GM12878 (cell line): Measurements from ENCODE around the gene ATP5F1D. TPM values are rescaled to one million over a fixed set of nuclear protein-coding genes. Genes with fewer than 3 reads are reported as not detected.

Experiments used
- ATAC-seq: fragments of 200-7000 bp; cut with Tn5 transposase; 3 replicates; pipeline ENCODE4 v1.9.1; 2020; ENCODE audit warnings: mild to moderate bottlenecking, moderate library complexity
- BruUV-seq: library from RNA; stranded (reverse); fragments of 400-500 nt; replicated peaks from 2 replicates; lab custom pipeline; 2021; lab: Mats Ljungman, UMichigan
- CTCF ChIA-PET: fragments of 300-600 bp; sonication (Branson Sonifier 250); formaldehyde crosslinking; extraction: SDS; loops from one replicate; lab custom pipeline; 2021; ENCODE audit warnings: inconsistent platforms; lab: Yijun Ruan, JAX
- POLR2A ChIA-PET: fragments of 350-600 bp; formaldehyde crosslinking; extraction: SDS; loops from one replicate; lab custom pipeline; 2021; ENCODE audit warnings: inconsistent platforms; lab: Charles Lee
- RAD21 ChIA-PET: fragments of 300-600 bp; sonication (Branson Sonifier 250); formaldehyde crosslinking; loops from one replicate; lab custom pipeline; 2023; ENCODE audit warnings: antibody characterized with exemption; ENCODE audit not compliant: unreplicated experiment; lab: Charles Lee
- SMC1A ChIA-PET: fragments of 300-600 bp; sonication (Branson Sonifier 250); formaldehyde crosslinking; loops from one replicate; lab custom pipeline; 2023; ENCODE audit not compliant: unreplicated experiment, uncharacterized antibody; lab: Charles Lee
- DNase-seq: peaks from one replicate; pipeline ENCODE4 v3.0.0-alpha.2; 2011; ENCODE audit warnings: low read depth, low spot score
- FAIRE-seq: peaks from 3 replicates; lab custom pipeline; 2011; peaks lifted over from hg19 to GRCh38; lab: Jason Lieb, UNC
- H2AFZ ChIP-seq: 2 replicates; pipeline ENCODE4 v1.6.0; 2011; ENCODE audit warnings: low read depth, low read length, control low read depth; ENCODE audit not compliant: control insufficient read depth
- H3K27ac ChIP-seq: 2 replicates; pipeline ENCODE4 v1.5.1; 2011; ENCODE audit warnings: control low read depth; ENCODE audit not compliant: control insufficient read depth, insufficient read depth
- H3K27me3 ChIP-seq, 2 experiments: replicated peaks in 1 of 2; 2 replicates each; pipeline versions ENCODE4 v1.6.0 to v1.6.1; 2011; ENCODE audit warnings: low read length in 1 of 2; ENCODE audit not compliant: control insufficient read depth in 2 of 2, insufficient read depth in 2 of 2
- H3K36me3 ChIP-seq, 2 experiments: 2 replicates each; pipeline ENCODE4 v1.5.1; 2011; ENCODE audit warnings: low read length in 1 of 2; ENCODE audit not compliant: control insufficient read depth in 2 of 2, insufficient read depth in 2 of 2
- H3K4me1 ChIP-seq: 2 replicates; pipeline ENCODE4 v1.6.1; 2011; ENCODE audit warnings: mild to moderate bottlenecking, low read length, moderate library complexity, mixed read lengths; ENCODE audit not compliant: control insufficient read depth, insufficient read depth
- H3K4me2 ChIP-seq: 2 replicates; pipeline ENCODE4 v1.6.0; 2011; ENCODE audit warnings: control low read depth; ENCODE audit not compliant: control insufficient read depth, insufficient read depth
- H3K4me3 ChIP-seq: fragments of 200-600 bp; sonication (generic); 2 replicates; pipeline ENCODE4 v1.5.1; 2016
- H3K79me2 ChIP-seq: 2 replicates; pipeline ENCODE4 v1.6.0; 2011; ENCODE audit warnings: low read length; ENCODE audit not compliant: control insufficient read depth, insufficient read depth
- H3K9ac ChIP-seq: 2 replicates; pipeline ENCODE4 v1.8.0; 2011; ENCODE audit warnings: low read length, control low read depth, mixed read lengths; ENCODE audit not compliant: control insufficient read depth, insufficient read depth
- H3K9me3 ChIP-seq: replicated peaks from 3 replicates; pipeline ENCODE4 v1.5.1; 2011; ENCODE audit warnings: mild to moderate bottlenecking, low read length; ENCODE audit not compliant: control insufficient read depth, insufficient read depth
- H4K20me1 ChIP-seq: 2 replicates; pipeline ENCODE4 v1.6.0; 2011; ENCODE audit not compliant: control insufficient read depth, insufficient read depth
- ATF2 ChIP-seq: IDR thresholded peaks from 2 replicates; pipeline ENCODE4 v1.6.1; 2012; ENCODE audit warnings: low read length, inconsistent platforms
- BACH1 ChIP-seq: fragments of 450-650 bp; IDR thresholded peaks from 2 replicates; pipeline ENCODE4 v1.6.1; 2017; ENCODE audit warnings: mild to moderate bottlenecking, borderline replicate concordance
- CEBPZ ChIP-seq: fragments of 150-350 bp; IDR thresholded peaks from 2 replicates; pipeline ENCODE4 v1.6.1; 2016; ENCODE audit warnings: low read depth, low read length
- CHD2 ChIP-seq: IDR thresholded peaks from 2 replicates; pipeline ENCODE4 v1.6.1; 2011; ENCODE audit warnings: low read depth, low read length, improper control_type of control experiment, borderline replicate concordance
- HDGF ChIP-seq: fragments of 450-650 bp; IDR thresholded peaks from 2 replicates; pipeline ENCODE4 v1.6.1; 2016; ENCODE audit warnings: antibody characterized with exemption
- NBN ChIP-seq: fragments of 450-650 bp; IDR thresholded peaks from 2 replicates; pipeline ENCODE4 v1.6.1; 2016
- SMAD1 ChIP-seq: fragments of 450-650 bp; IDR thresholded peaks from 2 replicates; pipeline ENCODE4 v1.6.1; 2018; ENCODE audit warnings: mild to moderate bottlenecking, low read depth; ENCODE audit not compliant: partially characterized antibody
- SMARCA5 ChIP-seq: fragments of 450-650 bp; IDR thresholded peaks from 2 replicates; pipeline ENCODE4 v1.6.1; 2017; ENCODE audit warnings: mild to moderate bottlenecking
- TCF12 ChIP-seq: IDR thresholded peaks from 2 replicates; pipeline ENCODE4 v1.6.1; 2011; ENCODE audit warnings: low read depth, mild to moderate bottlenecking, low read length
- ZBTB40 ChIP-seq: fragments of 450-650 bp; IDR thresholded peaks from 2 replicates; pipeline ENCODE4 v1.6.1; 2016; ENCODE audit warnings: mild to moderate bottlenecking, moderate library complexity, borderline replicate concordance
- WGBS: methylation state at CpG from one replicate; pipeline ENCODE4 v1.1.6; 2016; ENCODE audit warnings: low lambda C conversion rate; ENCODE audit not compliant: insufficient replicate concordance, insufficient coverage; ENCODE audit errors: missing lambda C conversion rate; 5-methylcytosine and 5-hydroxymethylcytosine counted together
- in situ Hi-C: fragments of 300-500 bp; cut with MboI; formaldehyde crosslinking; loops from 9 replicates; pipeline ENCODE4 v1.14.3; 2018; ENCODE audit warnings: mixed read lengths
- intact Hi-C: fragments of 100-400 bp; cut with micrococcal nuclease; formaldehyde crosslinking; loops from one replicate; pipeline ENCODE4 v1.14.2; 2022; ENCODE audit not compliant: unreplicated experiment
- polyA plus RNA-seq, 11 experiments: library from polyadenylated mRNA; depleted of rRNA in 4 of 11; unstranded in 6 of 11; stranded (reverse) in 5 of 11; fragments of >200 nt; fragmentation: Nextera tagmentation in 4 of 11; fragmentation: Illumina TruSeq in 1 of 11; extraction: Ambion mirVana in 4 of 11; extraction: Trizol in 1 of 11; gene quantifications; 1 replicate in 1 of 11; 2 replicates in 10 of 11; pipeline versions ENCODE4 v1.2.1 to v1.2.3, GENCODE V29; 2011 to 2016; ENCODE audit warnings: inconsistent platforms in 2 of 11, missing spikeins in 2 of 11, low read depth in 1 of 11
- total RNA-seq, 4 experiments: library from RNA; depleted of rRNA in 3 of 4; stranded (reverse); fragments of >200 nt in 3 of 4; fragmentation: Illumina TruSeq in 1 of 4; extraction: Trizol in 1 of 4; gene quantifications; 2 replicates each; pipeline versions ENCODE4 v1.2.1 to v1.2.3, GENCODE V29; 2013 to 2021

Gene ATP5F1D
- total and polyA plus RNA-seq, 10 of the 15 experiments (the other 5 are each of a cell fraction or from before 2014, with no cell fraction given), result 7.2 to 357 (median 49.5) TPM

GRCh38 chr19:1265615-1266128 is 24.1 kb downstream of the ATP5F1D start (continued):
- TF ChIP-seq CEBPZ (no peak), ATF2 (no peak)

GRCh38 chr19:1266129-1266915 is 24.8 kb downstream of the ATP5F1D start:
- H3K9ac ChIP-seq, result peak overlapping the region; percentile 15; the same call in 1 of the 2 replicates
- H2AFZ ChIP-seq, result peak overlapping the region; percentile 60
- DNase-seq, result no peak
- in situ Hi-C loops, result loop anchor here (10.0 kb wide), 1 partner anchor 818 kb away; no protein-coding TSS in a partner anchor
- peak overlapping the region; percentile 92 for H3K4me2 ChIP-seq
- CTCF ChIA-PET, result interaction anchor here (0.8 to 7.2 kb wide), 11 partner anchors 8 to 178 kb away, joined by 3 to 363 read pairs (median 6); partner anchors contain the start of genes ATP5F1D and FAM174C
- intact Hi-C loops, result loop anchor here (1.0 kb wide), 2 partner anchors 17 to 22 kb away; no protein-coding TSS in a partner anchor
- peak; percentile 75 for FAIRE-seq
- no TSS peak for BruUV-seq
- RAD21 ChIA-PET, result interaction anchor here (0.6 to 5.1 kb wide), 15 partner anchors 8 to 343 kb away, joined by 3 to 336 read pairs (median 3); partner anchors contain the start of genes ARHGAP45, ATP5F1D, FAM174C and WDR18
- under 1% methylated on average over 76 of the region's 84 CpGs for WGBS
- POLR2A ChIA-PET, result interaction anchor here (0.5 to 8.7 kb wide), 11 partner anchors 8 to 497 kb away, joined by 3 to 184 read pairs (median 6); partner anchors contain the start of genes ATP5F1D and FAM174C
- peak overlapping the region; percentile 53 for H3K4me3 ChIP-seq
- H4K20me1 ChIP-seq, result no peaks in the 10 kb centered on the region; the same call in 1 of the 2 replicates
- H3K4me1 ChIP-seq, result peaks cover 58% of the 10 kb centered on the region
- SMC1A ChIA-PET, result interaction anchor here (0.7 to 7.3 kb wide), 4 partner anchors 8 to 22 kb away, joined by 3 to 172 read pairs (median 9); partner anchors contain the start of gene ATP5F1D
- peak overlapping the region; percentile 38 for H3K27ac ChIP-seq
- no peaks in the 10 kb centered on the region for H3K9me3 ChIP-seq
- ATAC-seq, result peak; percentile 56
- peaks cover 3 to 8% of the 10 kb centered on the region in 2 experiments for H3K36me3 ChIP-seq
- H3K79me2 ChIP-seq, result peaks cover 34% of the 10 kb centered on the region
- H3K27me3 ChIP-seq, result no peaks in the 10 kb centered on the region
- 0 out of 2 replicates have a peak, but pooled peaks have one; percentile 65 for TF ChIP-seq SMARCA5
- TF ChIP-seq HDGF, result peak; percentile 7; the same call in 1 of the 2 replicates
- TF ChIP-seq CHD2, result 0 out of 2 replicates have a peak, but pooled peaks have one; percentile 16
- 0 out of 2 replicates have a peak, but pooled peaks have one; percentile 15 for TF ChIP-seq BACH1
- TF ChIP-seq ZBTB40, result no peak
- 0 out of 2 replicates have a peak, but pooled peaks have one; percentile 46 for TF ChIP-seq NBN
- TF ChIP-seq TCF12, result peak; percentile 88
- no peak for TF ChIP-seq SMAD1
